Naive thymus-derived CD4-positive, alpha-beta T cell (primary cell): ENCODE results near the gene TCP1. TPM values are rescaled to one million over a fixed set of nuclear protein-coding genes. Genes with fewer than 3 reads are reported as not detected.
"Not testable (repeated sequence)": the region's sequence is repeated elsewhere in the genome, so short reads cannot be mapped to it uniquely, and the experiment has no call there.

Experiments
- ATAC-seq: fragments of 150-1000 bp; cut with Tn5 transposase; 2 replicates; pipeline ENCODE4 v1.10.0; 2021; ENCODE audit warnings: mild to moderate bottlenecking, moderate library complexity
- CTCF ChIA-PET: fragments of 350-600 bp; sonication (Branson Sonifier 250); formaldehyde crosslinking; loops from one replicate; lab custom pipeline; 2021; ENCODE audit warnings: antibody characterized with exemption; lab: Charles Lee
- POLR2A ChIA-PET: fragments of 350-600 bp; sonication (Branson Sonifier 250); formaldehyde crosslinking; loops from one replicate; lab custom pipeline; 2021; ENCODE audit warnings: antibody characterized with exemption, inconsistent platforms; lab: Charles Lee
- DNase-seq, 9 donors: peaks; one replicate each; pipeline versions ENCODE4 v3.0.0 to v3.0.0-alpha.2; 2020 to 2022; ENCODE audit warnings: mixed read lengths in 1 of 9
- H3K27ac ChIP-seq: one replicate; pipeline ENCODE4 v1.7.0; 2013; ENCODE audit warnings: mild to moderate bottlenecking, low read depth, low read length, moderate library complexity
- H3K27me3 ChIP-seq, 2 donors: one replicate each; pipeline ENCODE4 v1.7.0; 2013; ENCODE audit warnings: low read length in 2 of 2, mild to moderate bottlenecking in 2 of 2, moderate library complexity in 2 of 2; ENCODE audit not compliant: control insufficient read depth in 2 of 2, insufficient read depth in 2 of 2
- H3K36me3 ChIP-seq, 3 experiments: 1 replicate in 2 of 3; 2 replicates in 1 of 3; pipeline ENCODE4 v1.7.0; 2013; ENCODE audit warnings: low read length in 3 of 3, mild to moderate bottlenecking in 3 of 3, moderate library complexity in 1 of 3; ENCODE audit not compliant: insufficient read depth in 3 of 3, control insufficient read depth in 2 of 3
- H3K4me1 ChIP-seq, 2 donors: one replicate each; pipeline ENCODE4 v1.7.0; 2013; ENCODE audit warnings: low read length in 2 of 2, mild to moderate bottlenecking in 2 of 2, moderate library complexity in 1 of 2; ENCODE audit not compliant: control insufficient read depth in 2 of 2, insufficient read depth in 2 of 2
- H3K4me3 ChIP-seq: 2 replicates; pipeline ENCODE4 v1.7.0; 2013; ENCODE audit warnings: mild to moderate bottlenecking, low read length
- H3K9me3 ChIP-seq, 3 experiments: 1 replicate in 2 of 3; 2 replicates in 1 of 3; pipeline ENCODE4 v1.7.0; 2013; ENCODE audit warnings: low read length in 3 of 3; ENCODE audit not compliant: control insufficient read depth in 2 of 3
- H3K27ac Mint-ChIP-seq, 9 donors: one replicate each; pipeline ENCODE4 v1.8.0; 2020 to 2022; ENCODE audit warnings: mixed read lengths in 9 of 9, mild to moderate bottlenecking in 8 of 9, moderate library complexity in 5 of 9, inconsistent platforms in 2 of 9
- H3K27me3 Mint-ChIP-seq, 5 donors: one replicate each; pipeline ENCODE4 v1.8.0; 2021 to 2022; ENCODE audit warnings: mixed read lengths in 5 of 5, mild to moderate bottlenecking in 1 of 5
- H3K36me3 Mint-ChIP-seq, 5 donors: one replicate each; pipeline ENCODE4 v1.8.0; 2020 to 2022; ENCODE audit warnings: mixed read lengths in 5 of 5, mild to moderate bottlenecking in 3 of 5, inconsistent platforms in 1 of 5
- H3K4me1 Mint-ChIP-seq, 7 donors: one replicate each; pipeline ENCODE4 v1.8.0; 2020 to 2022; ENCODE audit warnings: mixed read lengths in 7 of 7, mild to moderate bottlenecking in 3 of 7, inconsistent platforms in 1 of 7
- H3K4me3 Mint-ChIP-seq, 10 donors: one replicate each; pipeline ENCODE4 v1.8.0; 2020 to 2022; ENCODE audit warnings: mild to moderate bottlenecking in 10 of 10, mixed read lengths in 10 of 10, moderate library complexity in 6 of 10, inconsistent platforms in 2 of 10
- H3K9me3 Mint-ChIP-seq, 11 donors: one replicate each; pipeline ENCODE4 v1.8.0; 2020 to 2022; ENCODE audit warnings: mixed read lengths in 11 of 11, mild to moderate bottlenecking in 4 of 11, inconsistent platforms in 1 of 11, moderate library complexity in 1 of 11
- intact Hi-C, 2 donors: fragments of 100-400 bp; cut with micrococcal nuclease; formaldehyde crosslinking; loops; one replicate each; pipeline ENCODE4 v1.15.1; 2023
- polyA plus RNA-seq, 2 donors: library from polyadenylated mRNA; unstranded; fragments of 300-500 nt; fragmentation: Illumina TruSeq; gene quantifications; one replicate each; pipeline ENCODE4 v1.2.3, GENCODE V29; 2021
- total RNA-seq, 6 experiments: library from RNA in 5 of 6; stranded (reverse) in 5 of 6; gene quantifications; 1 replicate in 5 of 6; 2 replicates in 1 of 6; pipeline ENCODE4 v1.2.3 and lab custom pipeline; 2021 to 2026

TCP1 gene
- total and polyA plus RNA-seq, 7 experiments from 2014 or later: 63.3 to 225 (median 150) TPM

- ATAC-seq, H3K27me3 Mint-ChIP-seq, H3K9me3 Mint-ChIP-seq, H3K4me3 ChIP-seq, CTCF ChIA-PET, H3K27me3 ChIP-seq, intact Hi-C loops, H3K9me3 ChIP-seq, H3K27ac ChIP-seq, DNase-seq: not testable (repeated sequence)
- peaks cover 33% of the 10 kb centered on the region in 2 donors for H3K4me1 ChIP-seq
- Mint-ChIP-seq H3K36me3 (peaks cover 0 to 16% (median 3%) of the 10 kb centered on the region in 5 donors), H3K4me3 (peak overlapping the region in 7 of 10 donors; percentile 30 to 69 (median 55)), H3K4me1 (peaks cover 38 to 86% (median 75%) of the 10 kb centered on the region in 7 donors), H3K27ac (peak overlapping the region in 6 of 9 donors; percentile 8 to 91 (median 60))
- peaks cover 0 to 14% (median 0%) of the 10 kb centered on the region in 3 experiments for H3K36me3 ChIP-seq
- POLR2A ChIA-PET: interaction anchor here (0.6 to 1.5 kb wide), 4 partner anchors 16 to 58 kb away, joined by 3 to 5 read pairs (median 3); partner anchors contain the start of genes MRPL18 and TCP1
Observed at GRCh38 chr6:159732550-159732949, 56.9 kb downstream of the TCP1 start.

GRCh38 chr6:159730332-159730676 lies 59.1 kb downstream of the TCP1 start:
- Mint-ChIP-seq H3K9me3 (peaks cover 0 to 6% (median 0%) of the 10 kb centered on the region in 11 donors), H3K27me3 (peaks cover 0 to 6% (median 0%) of the 10 kb centered on the region in 5 donors), H3K27ac (peak overlapping the region in 7 of 9 donors; percentile 2 to 93 (median 18)), H3K4me3 (peak overlapping the region in 9 of 10 donors; percentile 63 to 96 (median 88)), H3K36me3 (peaks cover 0 to 14% (median 3%) of the 10 kb centered on the region in 5 donors), H3K4me1 (peaks cover 39 to 83% (median 74%) of the 10 kb centered on the region in 7 donors)
- CTCF ChIA-PET: interaction anchor here (1.3 kb wide), 1 partner anchor 61 kb away, joined by 4 read pairs; no protein-coding TSS in a partner anchor
- ATAC-seq: no peak
- POLR2A ChIA-PET: interaction anchor here (1.0 to 5.8 kb wide), 5 partner anchors 8 to 239 kb away, joined by 3 to 115 read pairs (median 32); partner anchors contain the start of genes ACAT2, MRPL18, SOD2 and TCP1
- no peak overlapping the region for H3K27ac ChIP-seq
- peaks cover 42% of the 10 kb centered on the region in 2 donors for H3K4me1 ChIP-seq
- H3K4me3 ChIP-seq: peak overlapping the region; percentile 89
- intact Hi-C loops: no loop called here
- H3K27me3 ChIP-seq: no peaks in the 10 kb centered on the region
- H3K9me3 ChIP-seq: no peaks in the 10 kb centered on the region
- no peak for DNase-seq
- H3K36me3 ChIP-seq: peaks cover 0 to 5% (median 0%) of the 10 kb centered on the region in 3 experiments

GRCh38 chr6:159729598-159730331 lies 59.6 kb downstream of the TCP1 start:
- intact Hi-C loops: loop anchor here (2.0 to 10.0 kb wide), 4 partner anchors 15 to 1543 kb away; partner anchors contain the start of genes AGPAT4 (in 1 of the 2), EZR (in 1 of the 2) and TAGAP (in 1 of the 2)
- no peak for DNase-seq
- Histone ChIP-seq H3K27me3 (no peaks in the 10 kb centered on the region), H3K4me3 (peak overlapping the region; percentile 89), H3K4me1 (peaks cover 38 to 43% of the 10 kb centered on the region in 2 donors), H3K27ac (peak overlapping the region; percentile 91), H3K36me3 (peaks cover 0 to 5% (median 0%) of the 10 kb centered on the region in 3 experiments), H3K9me3 (no peaks in the 10 kb centered on the region)
- ChIA-PET CTCF (interaction anchor here (1.3 to 1.4 kb wide), 2 partner anchors 38 to 61 kb away, joined by 4 to 5 read pairs; no protein-coding TSS in a partner anchor), POLR2A (interaction anchor here (1.0 to 5.8 kb wide), 5 partner anchors 8 to 240 kb away, joined by 3 to 115 read pairs (median 32); partner anchors contain the start of genes ACAT2, MRPL18, SOD2 and TCP1)
- Mint-ChIP-seq H3K4me1 (peaks cover 39 to 82% (median 72%) of the 10 kb centered on the region in 7 donors), H3K27me3 (peaks cover 0 to 6% (median 0%) of the 10 kb centered on the region in 5 donors), H3K9me3 (peaks cover 0 to 6% (median 0%) of the 10 kb centered on the region in 11 donors), H3K36me3 (peaks cover 0 to 14% (median 3%) of the 10 kb centered on the region in 5 donors), H3K27ac (peak overlapping the region in 7 of 9 donors; percentile 58 to 95 (median 92)), H3K4me3 (peak overlapping the region; percentile 85 to 96 (median 92))
- no peak for ATAC-seq

- DNase-seq: peak in 1 of 9 donors; percentile 7
- ATAC-seq: no peak
- Histone ChIP-seq H3K4me3 (peak overlapping the region; percentile 89), H3K27ac (peak overlapping the region; percentile 91), H3K4me1 (peaks cover 34 to 36% of the 10 kb centered on the region in 2 donors), H3K36me3 (peaks cover 0 to 5% (median 0%) of the 10 kb centered on the region in 3 experiments), H3K9me3 (no peaks in the 10 kb centered on the region), H3K27me3 (no peaks in the 10 kb centered on the region)
- Mint-ChIP-seq H3K4me1 (peaks cover 33 to 77% (median 66%) of the 10 kb centered on the region in 7 donors), H3K27ac (peak overlapping the region; percentile 85 to 95 (median 92)), H3K36me3 (peaks cover 0 to 17% (median 3%) of the 10 kb centered on the region in 5 donors), H3K4me3 (peak overlapping the region; percentile 85 to 96 (median 92)), H3K27me3 (peaks cover 0 to 6% (median 0%) of the 10 kb centered on the region in 5 donors), H3K9me3 (peaks cover 0 to 6% (median 0%) of the 10 kb centered on the region in 11 donors)
- ChIA-PET CTCF (interaction anchor here (1.4 kb wide), 1 partner anchor 37 kb away, joined by 5 read pairs; no protein-coding TSS in a partner anchor), POLR2A (interaction anchor here (0.6 to 5.8 kb wide), 9 partner anchors 10 to 134 kb away, joined by 3 to 115 read pairs (median 4); partner anchors contain the start of genes ACAT2, MRPL18, SOD2 and TCP1)
- intact Hi-C loops: loop anchor here (2.0 to 10.0 kb wide), 4 partner anchors 16 to 1544 kb away; partner anchors contain the start of genes AGPAT4 (in 1 of the 2), EZR (in 1 of the 2) and TAGAP (in 1 of the 2)
Observed at GRCh38 chr6:159728531-159728964, 60.9 kb downstream of the TCP1 start.

Other genes with a start within 250 kb of the TCP1 start
- 100 to 1,000 TPM in 4 of 5 experiments, 10 to 100 TPM in 1; 80.2 to 306 (median 105) TPM for gene SOD2, start 96.4 kb downstream of the TCP1 start, total RNA-seq
- 100 to 1,000 TPM; 114 to 128 TPM for gene SOD2, start 96.4 kb downstream of the TCP1 start, polyA plus RNA-seq
- gene WTAP, start 62.1 kb downstream of the TCP1 start, total RNA-seq: 100 to 1,000 TPM; 117 to 152 (median 141) TPM
- gene WTAP, start 62.1 kb downstream of the TCP1 start, polyA plus RNA-seq: 100 to 1,000 TPM; 131 to 133 TPM
- gene ACAT2, start 27.6 kb downstream of the TCP1 start, total RNA-seq: 10 to 100 TPM; 18.5 to 53.9 (median 28.0) TPM
- 10 to 100 TPM; 29.1 to 43.1 TPM for gene ACAT2, start 27.6 kb downstream of the TCP1 start, polyA plus RNA-seq
- 10 to 100 TPM; 18.8 to 67.9 (median 39.4) TPM for gene MRPL18, start 865 bp upstream of the TCP1 start, total RNA-seq
- 100 to 1,000 TPM in 1 of 2 donors, 10 to 100 TPM in 1; 90.3 to 122 TPM for gene MRPL18, start 865 bp upstream of the TCP1 start, polyA plus RNA-seq
- 1 to 10 TPM in 1 of 5 experiments, under 1 TPM in 2, not detected in 2; 0.73 to 1.4 (median 0.97) TPM for gene PNLDC1, start 10.7 kb upstream of the TCP1 start, total RNA-seq
- not detected for gene PNLDC1, start 10.7 kb upstream of the TCP1 start, polyA plus RNA-seq
- not detected for gene MAS1, start 101.4 kb upstream of the TCP1 start, total RNA-seq
- gene MAS1, start 101.4 kb upstream of the TCP1 start, polyA plus RNA-seq: not detected
- 10 to 100 TPM; 59.1 to 79.2 (median 74.2) TPM for gene IGF2R, start 179.5 kb upstream of the TCP1 start, total RNA-seq
- gene IGF2R, start 179.5 kb upstream of the TCP1 start, polyA plus RNA-seq: 10 to 100 TPM in 1 of 2 donors, 1 to 10 TPM in 1; 8.7 to 18.9 TPM